HepG2 (cell line): Measurements from ENCODE around the gene PEPD. TPM values are rescaled to one million over a fixed set of nuclear protein-coding genes. Genes with fewer than 3 reads are reported as not detected.
A peak's percentile ranks its signal among the peaks of the same experiment; 100 is the strongest.

Experiments
- CBX2 ChIP-seq, 2 experiments: fragments of 200-600 bp in 1 of 2; sonication (generic); formaldehyde crosslinking in 1 of 2; IDR thresholded peaks; 2 replicates each; pipeline versions ENCODE4 v1.7.0 to v1.8.1; 2018 to 2022; ENCODE audit warnings: low read depth in 2 of 2, low read length in 1 of 2, mild to moderate bottlenecking in 1 of 2, missing genetic modification reagents in 1 of 2
- EP300 ChIP-seq, 3 experiments: sonication (generic) in 1 of 3; formaldehyde crosslinking in 1 of 3; IDR thresholded peaks; 2 replicates each; pipeline versions ENCODE4 v1.5.1 to v1.6.1; 2011 to 2020; ENCODE audit warnings: low read depth in 2 of 3, low read length in 2 of 3, borderline replicate concordance in 1 of 3, improper control_type of control experiment in 1 of 3, mild to moderate bottlenecking in 1 of 3, missing genetic modification reagents in 1 of 3, moderate library complexity in 1 of 3
- HIVEP1 ChIP-seq: sonication (generic); formaldehyde crosslinking; IDR thresholded peaks from 2 replicates; pipeline ENCODE4 v1.4.0; 2020; ENCODE audit warnings: mild to moderate bottlenecking, missing genetic modification reagents
- HOMEZ ChIP-seq: IDR thresholded peaks from 2 replicates; pipeline ENCODE4 v1.6.1; 2016; ENCODE audit warnings: low read depth
- MTF1 ChIP-seq: sonication (generic); formaldehyde crosslinking; IDR thresholded peaks from 2 replicates; pipeline ENCODE4 v1.5.0; 2020; ENCODE audit warnings: missing genetic modification reagents
- MXD3 ChIP-seq: IDR thresholded peaks from 2 replicates; pipeline ENCODE4 v1.6.1; 2016; ENCODE audit warnings: mild to moderate bottlenecking, missing biosample characterization, missing genetic modification reagents
- PLRG1 ChIP-seq: fragments of 450-650 bp; conservative IDR thresholded peaks from 2 replicates; pipeline ENCODE4 v1.6.1; 2016
- SSRP1 ChIP-seq: IDR thresholded peaks from 2 replicates; pipeline ENCODE4 v1.6.1; 2016; ENCODE audit warnings: control low read depth
- U2AF2 ChIP-seq: fragments of 200-400 bp; formaldehyde crosslinking; IDR thresholded peaks from 2 replicates; pipeline ENCODE4 v1.6.1; 2017; ENCODE audit warnings: low read depth, mild to moderate bottlenecking, low read length
- ZBTB7A ChIP-seq: sonication (generic); formaldehyde crosslinking; IDR thresholded peaks from 2 replicates; pipeline ENCODE4 v1.8.0; 2022; ENCODE audit warnings: mild to moderate bottlenecking, missing genetic modification reagents
- ZNF20 ChIP-seq: sonication (generic); formaldehyde crosslinking; IDR thresholded peaks from 2 replicates; pipeline ENCODE4 v1.4.0; 2020; ENCODE audit warnings: mild to moderate bottlenecking, moderate library complexity, missing genetic modification reagents
- ZNF281 ChIP-seq: sonication (generic); formaldehyde crosslinking; IDR thresholded peaks from 2 replicates; pipeline ENCODE4 v1.4.0; 2020; ENCODE audit warnings: missing genetic modification reagents, borderline replicate concordance
- ZNF441 ChIP-seq: sonication (generic); formaldehyde crosslinking; IDR thresholded peaks from 2 replicates; pipeline ENCODE4 v1.7.0; 2021; ENCODE audit warnings: missing genetic modification reagents, borderline replicate concordance
- ZNF549 ChIP-seq: sonication (generic); formaldehyde crosslinking; IDR thresholded peaks from 2 replicates; pipeline ENCODE4 v1.5.0; 2020; ENCODE audit warnings: missing genetic modification reagents
- ZNF670 ChIP-seq: sonication (generic); formaldehyde crosslinking; IDR thresholded peaks from 2 replicates; pipeline ENCODE4 v1.8.0; 2022; ENCODE audit warnings: mild to moderate bottlenecking, missing genetic modification reagents, borderline replicate concordance
- ZNF75D ChIP-seq: sonication (generic); formaldehyde crosslinking; IDR thresholded peaks from 2 replicates; pipeline ENCODE4 v1.8.1; 2023; ENCODE audit warnings: missing genetic modification reagents, mild to moderate bottlenecking, borderline replicate concordance
- ZNF883 ChIP-seq: sonication (generic); formaldehyde crosslinking; IDR thresholded peaks from 2 replicates; pipeline ENCODE4 v1.5.1; 2020; ENCODE audit warnings: mild to moderate bottlenecking, missing genetic modification reagents; ENCODE audit errors: not compliant biosample characterization
- polyA plus RNA-seq, 8 experiments: library from polyadenylated mRNA; depleted of rRNA in 3 of 8; stranded (reverse) in 7 of 8; unstranded in 1 of 8; fragments of >200 nt; fragmentation: Illumina TruSeq in 4 of 8; extraction: Trizol in 4 of 8; gene quantifications; 2 replicates each; pipeline versions ENCODE4 v1.2.1 to v1.2.3, GENCODE V29; 2011 to 2016; ENCODE audit warnings: low read depth in 4 of 8, missing spikeins in 1 of 8, mixed read lengths in 1 of 8; ENCODE audit not compliant: insufficient read depth in 1 of 8
- total RNA-seq, 5 experiments: library from RNA; depleted of rRNA; stranded (reverse); fragments of >200 nt; fragmentation: Illumina TruSeq; extraction: Trizol; gene quantifications; 2 replicates each; pipeline ENCODE4 v1.2.3, GENCODE V29; 2016; ENCODE audit warnings: low read depth in 1 of 5
- TF ChIP-seq, protein P1 (sequence below): sonication (generic); formaldehyde crosslinking; IDR thresholded peaks from 2 replicates; pipeline ENCODE4 v1.4.0; 2020; ENCODE audit warnings: missing genetic modification reagents, borderline replicate concordance
- TF ChIP-seq, protein P2 (sequence below): sonication (generic); formaldehyde crosslinking; IDR thresholded peaks from 2 replicates; pipeline ENCODE4 v1.4.0; 2020; ENCODE audit warnings: missing genetic modification reagents, borderline replicate concordance

PEPD gene
- total and polyA plus RNA-seq, 2 of the 13 experiments (the other 11 are each of a cell fraction or from before 2014, with no cell fraction given) = 60.7 to 75.1 TPM

- TF ChIP-seq ZNF281 (CRISPR knock-in tag) (peak; percentile 92), ZNF670 (CRISPR knock-in tag) (peak; percentile 83; the same call in 1 of the 2 replicates), ZNF549 (no peak), CBX2 (IDR thresholded peaks at IDR 0.05; ENCODE audit: low read depth, low read length) (no peak), CBX2 (CRISPR knock-in tag; IDR thresholded peaks at IDR 0.05; ENCODE audit: low read depth) (0 out of 2 replicates have a peak, but pooled peaks have one; percentile 17), SSRP1 (CRISPR knock-in tag) (no peak), ZNF20 (no peak), MTF1 (no peak), U2AF2 (no peak), HIVEP1 (CRISPR knock-in tag) (peak; percentile 99), MXD3 (CRISPR knock-in tag) (no peak), ZNF441 (peak; percentile 61; the same call in 1 of the 2 replicates), PLRG1 (no peak), EP300 (IDR thresholded peaks at IDR 0.05; ENCODE audit: low read depth in 2 of 2, low read length in 2 of 2) (peak; percentile 86 to 97; a peak in 3 of 4 replicates), EP300 (CRISPR knock-in tag; IDR thresholded peaks at IDR 0.05; ENCODE audit: borderline replicate concordance) (peak; percentile 97), ZNF75D (no peak), HOMEZ (CRISPR knock-in tag) (peak; percentile 92), ZBTB7A (CRISPR knock-in tag) (peak; percentile 100), ZNF883 (peak; percentile 76)
- TF ChIP-seq, protein P1, sequence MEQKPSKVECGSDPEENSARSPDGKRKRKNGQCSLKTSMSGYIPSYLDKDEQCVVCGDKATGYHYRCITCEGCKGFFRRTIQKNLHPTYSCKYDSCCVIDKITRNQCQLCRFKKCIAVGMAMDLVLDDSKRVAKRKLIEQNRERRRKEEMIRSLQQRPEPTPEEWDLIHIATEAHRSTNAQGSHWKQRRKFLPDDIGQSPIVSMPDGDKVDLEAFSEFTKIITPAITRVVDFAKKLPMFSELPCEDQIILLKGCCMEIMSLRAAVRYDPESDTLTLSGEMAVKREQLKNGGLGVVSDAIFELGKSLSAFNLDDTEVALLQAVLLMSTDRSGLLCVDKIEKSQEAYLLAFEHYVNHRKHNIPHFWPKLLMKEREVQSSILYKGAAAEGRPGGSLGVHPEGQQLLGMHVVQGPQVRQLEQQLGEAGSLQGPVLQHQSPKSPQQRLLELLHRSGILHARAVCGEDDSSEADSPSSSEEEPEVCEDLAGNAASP = peak; percentile 96
- TF ChIP-seq, protein P2, sequence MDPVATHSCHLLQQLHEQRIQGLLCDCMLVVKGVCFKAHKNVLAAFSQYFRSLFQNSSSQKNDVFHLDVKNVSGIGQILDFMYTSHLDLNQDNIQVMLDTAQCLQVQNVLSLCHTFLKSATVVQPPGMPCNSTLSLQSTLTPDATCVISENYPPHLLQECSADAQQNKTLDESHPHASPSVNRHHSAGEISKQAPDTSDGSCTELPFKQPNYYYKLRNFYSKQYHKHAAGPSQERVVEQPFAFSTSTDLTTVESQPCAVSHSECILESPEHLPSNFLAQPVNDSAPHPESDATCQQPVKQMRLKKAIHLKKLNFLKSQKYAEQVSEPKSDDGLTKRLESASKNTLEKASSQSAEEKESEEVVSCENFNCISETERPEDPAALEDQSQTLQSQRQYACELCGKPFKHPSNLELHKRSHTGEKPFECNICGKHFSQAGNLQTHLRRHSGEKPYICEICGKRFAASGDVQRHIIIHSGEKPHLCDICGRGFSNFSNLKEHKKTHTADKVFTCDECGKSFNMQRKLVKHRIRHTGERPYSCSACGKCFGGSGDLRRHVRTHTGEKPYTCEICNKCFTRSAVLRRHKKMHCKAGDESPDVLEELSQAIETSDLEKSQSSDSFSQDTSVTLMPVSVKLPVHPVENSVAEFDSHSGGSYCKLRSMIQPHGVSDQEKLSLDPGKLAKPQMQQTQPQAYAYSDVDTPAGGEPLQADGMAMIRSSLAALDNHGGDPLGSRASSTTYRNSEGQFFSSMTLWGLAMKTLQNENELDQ (CRISPR knock-in tag) = no peak
These were observed 124.7 kb downstream of the PEPD start (continued) for GRCh38 chr19:33396701-33397535.
